ENCODE data around the gene SYCE1L.

- TF ChIP-seq CTCF (IDR thresholded peaks at IDR 0.05) (peak in 2 of 6 experiments; percentile 36 to 45), POLR2A (IDR thresholded peaks at IDR 0.05) (peak in 3 of 4 donors; percentile 44 to 93 (median 87)), POLR2AphosphoS5 (IDR thresholded peaks at IDR 0.05) (peak; percentile 67 to 81), EP300 (IDR thresholded peaks at IDR 0.05) (peak in 1 of 4 donors; percentile 18)
Observed at GRCh38 chr16:77190478-77191258, 8.5 kb upstream of the SYCE1L start, which contains the start of gene MON1B.
